SU-DHL-6 (cell line): Measurements from ENCODE around the gene CHL1.

ENCODE experiments used
- EZH2phosphoT487 ChIP-seq: fragments of 200-600 bp; sonication (generic), shearing (Covaris generic); conservative IDR thresholded peaks from 2 replicates; pipeline ENCODE4 v1.6.1; 2018; ENCODE audit warnings: mild to moderate bottlenecking, antibody characterized with exemption, low read length, moderate library complexity, mixed read lengths
- TF ChIP-seq, protein P1 (sequence below): fragments of 200-600 bp; sonication (generic); IDR thresholded peaks from one replicate; pipeline ENCODE4 v1.5.1; 2017; ENCODE audit warnings: antibody characterized with exemption, mild to moderate bottlenecking, low read length, moderate library complexity; ENCODE audit not compliant: insufficient read depth, poor library complexity, severe bottlenecking

DNA sequence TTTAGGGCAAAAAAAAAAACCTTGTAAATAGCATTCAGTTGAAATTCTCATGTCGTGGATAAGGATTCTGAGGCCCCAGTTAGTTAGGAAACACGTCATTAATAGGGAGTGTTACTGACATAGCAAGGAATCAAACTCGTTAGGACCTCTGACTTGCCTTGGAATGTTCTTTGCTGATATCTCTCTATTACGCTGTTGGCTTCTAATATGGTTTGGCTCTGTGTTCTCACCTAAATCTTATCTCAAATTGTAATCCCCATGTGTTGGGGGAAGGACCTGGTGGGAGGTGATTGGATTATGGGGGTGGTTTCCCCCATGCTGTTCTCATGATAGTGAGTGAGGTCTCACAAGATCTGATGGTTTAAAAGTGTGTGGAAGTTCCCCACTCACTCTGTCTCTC lies 40.3 kb downstream of the CHL1 start:
- TF ChIP-seq, protein P1, sequence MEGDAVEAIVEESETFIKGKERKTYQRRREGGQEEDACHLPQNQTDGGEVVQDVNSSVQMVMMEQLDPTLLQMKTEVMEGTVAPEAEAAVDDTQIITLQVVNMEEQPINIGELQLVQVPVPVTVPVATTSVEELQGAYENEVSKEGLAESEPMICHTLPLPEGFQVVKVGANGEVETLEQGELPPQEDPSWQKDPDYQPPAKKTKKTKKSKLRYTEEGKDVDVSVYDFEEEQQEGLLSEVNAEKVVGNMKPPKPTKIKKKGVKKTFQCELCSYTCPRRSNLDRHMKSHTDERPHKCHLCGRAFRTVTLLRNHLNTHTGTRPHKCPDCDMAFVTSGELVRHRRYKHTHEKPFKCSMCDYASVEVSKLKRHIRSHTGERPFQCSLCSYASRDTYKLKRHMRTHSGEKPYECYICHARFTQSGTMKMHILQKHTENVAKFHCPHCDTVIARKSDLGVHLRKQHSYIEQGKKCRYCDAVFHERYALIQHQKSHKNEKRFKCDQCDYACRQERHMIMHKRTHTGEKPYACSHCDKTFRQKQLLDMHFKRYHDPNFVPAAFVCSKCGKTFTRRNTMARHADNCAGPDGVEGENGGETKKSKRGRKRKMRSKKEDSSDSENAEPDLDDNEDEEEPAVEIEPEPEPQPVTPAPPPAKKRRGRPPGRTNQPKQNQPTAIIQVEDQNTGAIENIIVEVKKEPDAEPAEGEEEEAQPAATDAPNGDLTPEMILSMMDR = no peak
- no peak for TF ChIP-seq EZH2phosphoT487
